Neuronal stem cell (in vitro differentiated cells): Measurements from ENCODE around the gene THBS1.

Source experiments
- DNase-seq: peaks from one replicate; pipeline ENCODE4 v3.0.0-alpha.2; 2013; ENCODE audit warnings: low spot score
- H2AFZ ChIP-seq: one replicate; pipeline ENCODE4 v1.6.1; 2013; ENCODE audit warnings: mild to moderate bottlenecking, low read length, inconsistent platforms
- H2AK5ac ChIP-seq: 2 replicates; pipeline ENCODE4 v1.6.1; 2013; ENCODE audit warnings: low read depth, mild to moderate bottlenecking, inconsistent platforms, low read length, moderate library complexity, mixed read lengths
- H2BK120ac ChIP-seq: 2 replicates; pipeline ENCODE4 v1.6.1; 2013; ENCODE audit warnings: low read depth, mild to moderate bottlenecking, inconsistent platforms, low read length, moderate library complexity, mixed read lengths
- H2BK12ac ChIP-seq: one replicate; pipeline ENCODE4 v1.6.1; 2013; ENCODE audit warnings: low read length, inconsistent platforms
- H2BK15ac ChIP-seq: 2 replicates; pipeline ENCODE4 v1.6.1; 2013; ENCODE audit warnings: mild to moderate bottlenecking, low read length, inconsistent platforms, mixed read lengths
- H2BK5ac ChIP-seq: one replicate; pipeline ENCODE4 v1.6.1; 2013; ENCODE audit warnings: inconsistent platforms, mild to moderate bottlenecking, low read length, moderate library complexity
- H3K14ac ChIP-seq: one replicate; pipeline ENCODE4 v1.6.1; 2013; ENCODE audit warnings: low read length, inconsistent platforms
- H3K18ac ChIP-seq: 2 replicates; pipeline ENCODE4 v1.6.1; 2013; ENCODE audit warnings: low read length, inconsistent platforms
- H3K23ac ChIP-seq: 2 replicates; pipeline ENCODE4 v1.6.1; 2013; ENCODE audit warnings: low read depth, mild to moderate bottlenecking, mixed read lengths, low read length, inconsistent platforms; ENCODE audit not compliant: poor library complexity
- H3K27ac ChIP-seq: replicated peaks from 3 replicates; pipeline ENCODE4 v1.5.1; 2013; ENCODE audit warnings: low read length, inconsistent platforms
- H3K27me3 ChIP-seq, 3 experiments: 2 replicates each; pipeline ENCODE4 v1.6.1; 2013; ENCODE audit warnings: low read length in 3 of 3, mild to moderate bottlenecking in 2 of 3, inconsistent platforms in 1 of 3, low read depth in 1 of 3, mixed read lengths in 1 of 3, moderate library complexity in 1 of 3; ENCODE audit not compliant: control insufficient read depth in 3 of 3, insufficient read depth in 3 of 3
- H3K36me3 ChIP-seq, 2 donors: replicated peaks in 1 of 2; 2 replicates each; pipeline ENCODE4 v1.6.1; 2013; ENCODE audit warnings: low read length in 2 of 2; ENCODE audit not compliant: control insufficient read depth in 2 of 2, insufficient read depth in 2 of 2
- H3K4ac ChIP-seq: 2 replicates; pipeline ENCODE4 v1.6.1; 2013; ENCODE audit warnings: inconsistent platforms, mild to moderate bottlenecking, low read length, moderate library complexity
- H3K4me1 ChIP-seq, 2 donors: 1 replicate in 1 of 2; 2 replicates in 1 of 2; pipeline ENCODE4 v1.6.1; 2013; ENCODE audit warnings: low read length in 2 of 2, low read depth in 1 of 2; ENCODE audit not compliant: control insufficient read depth in 2 of 2, insufficient read depth in 1 of 2
- H3K4me2 ChIP-seq: one replicate; pipeline ENCODE4 v1.6.1; 2013; ENCODE audit warnings: mild to moderate bottlenecking, low read length, inconsistent platforms; ENCODE audit not compliant: insufficient read depth, poor library complexity, severe bottlenecking
- H3K4me3 ChIP-seq, 2 donors: 2 replicates each; pipeline ENCODE4 v1.5.1; 2013; ENCODE audit warnings: low read length in 2 of 2, mild to moderate bottlenecking in 2 of 2, inconsistent platforms in 1 of 2, moderate library complexity in 1 of 2
- H3K79me1 ChIP-seq: one replicate; pipeline ENCODE4 v1.6.1; 2013; ENCODE audit warnings: low read depth, mild to moderate bottlenecking, inconsistent platforms, low read length, moderate library complexity
- H3K9ac ChIP-seq: one replicate; pipeline ENCODE4 v1.6.1; 2013; ENCODE audit warnings: mild to moderate bottlenecking, low read depth, low read length, inconsistent platforms; ENCODE audit not compliant: poor library complexity
- H3K9me3 ChIP-seq, 2 donors: replicated peaks in 1 of 2; 2 replicates each; pipeline versions ENCODE3 to v1.6.1; 2013; ENCODE audit warnings: low read length in 2 of 2, mild to moderate bottlenecking in 2 of 2, inconsistent platforms in 1 of 2, low read depth in 1 of 2, mixed read lengths in 1 of 2, moderate library complexity in 1 of 2; ENCODE audit not compliant: control insufficient read depth in 2 of 2, insufficient read depth in 1 of 2
- H4K8ac ChIP-seq: one replicate; pipeline ENCODE4 v1.6.1; 2013; ENCODE audit warnings: low read depth, mild to moderate bottlenecking, inconsistent platforms, low read length, moderate library complexity
- H4K91ac ChIP-seq: one replicate; pipeline ENCODE4 v1.6.1; 2013; ENCODE audit warnings: low read length, low read depth, mild to moderate bottlenecking, inconsistent platforms; ENCODE audit not compliant: poor library complexity
- WGBS, 2 donors: extraction: QIAGEN DNeasy Blood & Tissue Kit; methylation state at CpG; one replicate each; pipeline ENCODE4 v1.1.7; 2013; ENCODE audit warnings: missing lambda C conversion rate in 2 of 2, mixed read lengths in 1 of 2; ENCODE audit not compliant: insufficient read length in 2 of 2, insufficient replicate concordance in 1 of 2; ENCODE audit errors: extremely low coverage in 2 of 2; 5-methylcytosine and 5-hydroxymethylcytosine counted together

The THBS1 gene

DNA sequence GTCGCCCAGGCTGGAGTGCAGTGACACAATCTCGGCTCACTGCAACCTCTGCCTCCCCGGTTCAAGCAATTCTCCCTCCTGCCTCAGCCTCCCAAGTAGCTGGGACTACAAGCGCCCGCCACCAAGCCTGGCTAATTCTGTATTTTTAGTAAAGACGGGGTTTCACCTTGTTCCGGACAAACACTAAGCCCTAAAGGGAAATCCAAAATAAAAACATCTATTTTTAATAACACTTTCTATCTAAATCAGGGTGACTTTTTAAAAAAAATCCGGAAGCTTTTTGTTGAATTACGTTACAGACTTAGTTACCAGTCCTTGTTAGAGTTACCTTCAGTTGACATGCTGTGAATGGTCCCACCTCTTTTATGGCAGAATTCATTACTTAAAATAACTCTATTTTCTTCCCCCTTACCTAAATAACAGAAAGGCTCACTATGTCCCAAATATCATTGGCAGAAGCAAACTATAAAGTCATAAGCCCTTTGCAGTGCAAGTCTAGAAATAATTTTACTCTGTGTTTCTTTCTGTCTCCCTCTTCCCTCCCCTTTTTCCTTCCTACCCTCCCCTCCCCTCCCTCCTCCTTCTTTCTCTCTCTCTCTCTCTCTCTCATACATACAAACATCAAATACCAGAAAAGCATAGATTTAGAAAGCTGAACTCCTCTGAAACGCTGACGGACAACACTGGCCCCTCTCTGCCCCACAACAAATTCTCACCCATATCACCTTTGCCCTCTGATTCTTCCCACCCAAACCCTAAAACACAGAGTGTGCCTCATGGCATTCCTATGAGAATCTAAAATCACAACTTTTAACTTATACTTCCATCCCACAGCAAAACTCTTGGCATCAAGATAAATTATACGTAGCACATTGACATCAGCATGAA, 18.3 kb downstream of the THBS1 start:
- DNase-seq = no peak
- Histone ChIP-seq H3K23ac (no peak overlapping the region), H3K27ac (no peak overlapping the region)

DNA sequence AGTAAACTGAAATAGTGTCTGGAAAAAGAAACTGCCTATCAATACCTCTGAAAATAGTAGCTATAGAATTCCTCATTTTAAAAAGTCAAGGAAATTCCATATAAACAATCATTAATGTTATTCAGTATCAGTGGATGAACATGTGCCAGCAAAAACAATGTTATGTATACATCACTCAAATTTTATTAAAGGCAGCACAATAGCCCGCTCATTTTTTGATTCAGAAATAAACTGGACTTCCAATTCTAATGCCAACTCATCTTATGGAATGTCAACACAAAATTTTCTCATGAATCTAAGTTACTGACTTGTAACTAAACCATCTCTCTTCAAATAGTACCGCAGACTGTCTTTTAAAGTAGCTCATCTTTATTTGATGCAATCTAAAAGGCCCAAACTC, 19.0 kb downstream of the THBS1 start:
- Histone ChIP-seq H2BK5ac (no peak overlapping the region), H3K23ac (no peak overlapping the region), H3K4me1 (peaks cover 0 to 2% of the 10 kb centered on the region in 2 donors), H2BK15ac (no peak overlapping the region), H3K4me3 (no peak overlapping the region), H3K27ac (no peak overlapping the region), H3K4me2 (no peak overlapping the region), H2AFZ (no peak overlapping the region), H3K79me1 (no peaks in the 10 kb centered on the region), H2AK5ac (no peak overlapping the region), H3K14ac (no peak overlapping the region), H3K18ac (no peak overlapping the region), H3K9ac (no peak overlapping the region), H3K9me3 (no peaks in the 10 kb centered on the region), H4K8ac (no peak overlapping the region), H3K4ac (no peak overlapping the region), H2BK12ac (no peak overlapping the region), H3K36me3 (peaks cover 2 to 34% of the 10 kb centered on the region in 2 donors), H4K91ac (no peak overlapping the region), H3K27me3 (no peaks in the 10 kb centered on the region), H2BK120ac (no peak overlapping the region)
- no CpG with 5 or more reads among the region's 2 CpGs for WGBS, 2 donors
- DNase-seq = no peak

More for the DNA sequence above, 18.3 kb downstream of the THBS1 start:
- Histone ChIP-seq H2BK15ac (no peak overlapping the region), H2BK120ac (no peak overlapping the region), H3K9ac (no peak overlapping the region), H3K27me3 (no peaks in the 10 kb centered on the region), H3K14ac (no peak overlapping the region), H2BK5ac (no peak overlapping the region), H3K4me3 (no peak overlapping the region), H2BK12ac (no peak overlapping the region), H2AK5ac (no peak overlapping the region), H3K36me3 (peaks cover 3 to 41% of the 10 kb centered on the region in 2 donors), H3K9me3 (no peaks in the 10 kb centered on the region), H3K79me1 (no peaks in the 10 kb centered on the region), H3K4ac (no peak overlapping the region), H3K18ac (no peak overlapping the region), H3K4me2 (no peak overlapping the region), H4K8ac (no peak overlapping the region), H4K91ac (no peak overlapping the region), H3K4me1 (peaks cover 0 to 2% of the 10 kb centered on the region in 2 donors), H2AFZ (no peak overlapping the region)
- WGBS, 2 donors = no CpG with 5 or more reads among the region's 12 CpGs

DNA sequence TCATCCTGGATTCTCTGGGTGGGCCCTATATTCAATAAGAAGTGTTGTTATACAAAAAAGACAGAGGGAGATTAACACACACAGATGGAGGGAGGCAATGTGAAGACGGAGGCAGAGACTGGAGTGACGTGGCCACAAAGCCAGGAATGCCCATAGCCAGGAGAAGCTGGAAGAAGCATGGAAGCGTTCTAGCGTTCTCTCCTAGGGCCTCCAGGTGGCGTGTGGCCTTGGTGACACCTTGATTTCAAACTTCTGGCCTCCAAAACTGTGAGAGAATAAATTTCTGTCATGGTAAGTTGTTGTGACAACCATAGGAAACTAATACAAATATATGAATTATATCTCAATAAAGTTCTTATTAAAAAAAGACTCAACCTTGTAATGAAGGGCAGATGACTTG, 21.3 kb downstream of the THBS1 start:
- DNase-seq = no peak
- no CpG with 5 or more reads among the region's 5 CpGs for WGBS, 2 donors

DNA sequence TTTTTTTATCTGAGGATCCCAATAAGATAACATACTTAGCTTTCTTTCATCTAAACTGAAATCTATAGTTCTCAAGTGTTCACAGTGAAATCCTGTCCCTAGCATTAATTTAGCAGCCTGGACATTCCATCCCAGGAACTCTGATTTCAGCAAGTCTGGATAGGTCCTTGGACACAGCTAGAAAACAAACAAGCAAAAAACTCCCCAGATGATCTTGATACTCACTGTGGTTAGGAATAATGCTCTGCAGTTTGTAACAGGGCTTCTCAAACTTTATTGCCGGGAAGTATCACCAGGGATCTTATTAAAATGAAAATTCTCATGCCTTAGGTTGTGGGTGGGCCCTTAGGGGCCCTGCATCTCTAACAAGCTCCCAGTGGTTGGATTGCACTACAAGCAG, 24.3 kb downstream of the THBS1 start:
- H4K91ac ChIP-seq = no peak overlapping the region
- DNase-seq = no peak
- H4K8ac ChIP-seq = no peak overlapping the region
- H3K9me3 ChIP-seq = peaks cover 3 to 7% of the 10 kb centered on the region in 2 donors
- no peak overlapping the region for H3K27ac ChIP-seq
- H3K14ac ChIP-seq = no peak overlapping the region
- no peaks in the 10 kb centered on the region for H3K27me3 ChIP-seq
- no peaks in the 10 kb centered on the region for H3K4me1 ChIP-seq
- H3K4ac ChIP-seq = no peak overlapping the region
- H2BK120ac ChIP-seq = no peak overlapping the region
- no peak overlapping the region for H3K18ac ChIP-seq
- H2AK5ac ChIP-seq = no peak overlapping the region
- H2BK12ac ChIP-seq = no peak overlapping the region
- no peak overlapping the region for H2BK15ac ChIP-seq
- no peak overlapping the region for H3K9ac ChIP-seq
- no peak overlapping the region for H2AFZ ChIP-seq
- H2BK5ac ChIP-seq = no peak overlapping the region
- H3K23ac ChIP-seq = no peak overlapping the region
- WGBS, 2 donors = no CpG with 5 or more reads among the region's 1 CpG
- H3K79me1 ChIP-seq = no peaks in the 10 kb centered on the region
- H3K4me2 ChIP-seq = no peak overlapping the region
- H3K36me3 ChIP-seq = no peaks in the 10 kb centered on the region
- H3K4me3 ChIP-seq = no peak overlapping the region

More for the DNA sequence above, 21.3 kb downstream of the THBS1 start:
- no peak overlapping the region for H3K14ac ChIP-seq
- H2AFZ ChIP-seq = no peak overlapping the region
- no peak overlapping the region for H2BK12ac ChIP-seq
- no peak overlapping the region for H3K23ac ChIP-seq
- H2BK15ac ChIP-seq = no peak overlapping the region
- no peak overlapping the region for H3K4ac ChIP-seq
- H3K18ac ChIP-seq = no peak overlapping the region
- H4K8ac ChIP-seq = no peak overlapping the region
- no peaks in the 10 kb centered on the region for H3K79me1 ChIP-seq
- H3K9me3 ChIP-seq = no peaks in the 10 kb centered on the region
- H3K36me3 ChIP-seq = peaks cover 0 to 11% of the 10 kb centered on the region in 2 donors
- no peak overlapping the region for H2BK5ac ChIP-seq
- no peak overlapping the region for H4K91ac ChIP-seq
- H3K4me3 ChIP-seq = no peak overlapping the region
- no peaks in the 10 kb centered on the region for H3K4me1 ChIP-seq
- H3K9ac ChIP-seq = no peak overlapping the region
- H3K27ac ChIP-seq = no peak overlapping the region
- no peak overlapping the region for H3K4me2 ChIP-seq
- no peak overlapping the region for H2BK120ac ChIP-seq
- no peak overlapping the region for H2AK5ac ChIP-seq
- no peaks in the 10 kb centered on the region for H3K27me3 ChIP-seq
